ENCODE results near the gene NUDT1. TPM values are rescaled to one million over a fixed set of nuclear protein-coding genes. Genes with fewer than 3 reads are reported as not detected.
A peak's percentile ranks its signal among the peaks of the same experiment; 100 is the strongest.

NUDT1 gene
- 36.8 TPM for polyA plus RNA-seq (2013, experiment 1 of 2)
- 38.5 TPM for polyA plus RNA-seq (2013, experiment 2 of 2)

GRCh38 chr7:2241580-2242540 lies at the start of gene NUDT1, which contains the start of gene MRM2:
NUDT1 (plus strand) TSS chr7:2242226; CDS start chr7:2244575, 2,349 bp downstream.
MRM2 (minus strand) TSS chr7:2242205; CDS start chr7:2242169, 36 bp downstream.
- H3K4me1 ChIP-seq (ENCODE audit: control insufficient read depth, insufficient read depth, low read length, poor library complexity, severe bottlenecking) = peaks cover 17% of the 10 kb centered on the region
- H3K36me3 ChIP-seq (ENCODE audit: control insufficient read depth, insufficient read depth, low read length) = peaks cover 38% of the 10 kb centered on the region
- H3K27ac ChIP-seq (ENCODE audit: low read depth, low read length, severe bottlenecking) = peak within 1 kb of the TSS; percentile 49
- WGBS, 2 experiments (ENCODE audit: insufficient coverage in 2 of 2) = 0 to 1% methylated on average over 55 to 63 of the region's 81 CpGs
- H3K9me3 ChIP-seq (ENCODE audit: control insufficient read depth, low read length) = no peaks in the 10 kb centered on the region
- peak within 1 kb of the TSS; percentile 96 for H3K4me3 ChIP-seq (ENCODE audit: extremely low read depth, insufficient read depth, low read length, poor library complexity, severe bottlenecking)

- peaks cover 21% of the 10 kb centered on the region for H3K9me3 ChIP-seq (ENCODE audit: control insufficient read depth, low read length)
- no peak overlapping the region for H3K27ac ChIP-seq (ENCODE audit: low read depth, low read length, severe bottlenecking)
- 90 to 91% methylated on average over 13 to 17 of the region's 18 CpGs for WGBS, 2 experiments (ENCODE audit: insufficient coverage in 2 of 2)
- H3K4me3 ChIP-seq (ENCODE audit: extremely low read depth, insufficient read depth, low read length, poor library complexity, severe bottlenecking) = no peak overlapping the region
- no peaks in the 10 kb centered on the region for H3K4me1 ChIP-seq (ENCODE audit: control insufficient read depth, insufficient read depth, low read length, poor library complexity, severe bottlenecking)
- peaks cover 88% of the 10 kb centered on the region for H3K36me3 ChIP-seq (ENCODE audit: control insufficient read depth, insufficient read depth, low read length)
Observed at GRCh38 chr7:2192831-2193534, 49.0 kb upstream of the NUDT1 start.

DNA sequence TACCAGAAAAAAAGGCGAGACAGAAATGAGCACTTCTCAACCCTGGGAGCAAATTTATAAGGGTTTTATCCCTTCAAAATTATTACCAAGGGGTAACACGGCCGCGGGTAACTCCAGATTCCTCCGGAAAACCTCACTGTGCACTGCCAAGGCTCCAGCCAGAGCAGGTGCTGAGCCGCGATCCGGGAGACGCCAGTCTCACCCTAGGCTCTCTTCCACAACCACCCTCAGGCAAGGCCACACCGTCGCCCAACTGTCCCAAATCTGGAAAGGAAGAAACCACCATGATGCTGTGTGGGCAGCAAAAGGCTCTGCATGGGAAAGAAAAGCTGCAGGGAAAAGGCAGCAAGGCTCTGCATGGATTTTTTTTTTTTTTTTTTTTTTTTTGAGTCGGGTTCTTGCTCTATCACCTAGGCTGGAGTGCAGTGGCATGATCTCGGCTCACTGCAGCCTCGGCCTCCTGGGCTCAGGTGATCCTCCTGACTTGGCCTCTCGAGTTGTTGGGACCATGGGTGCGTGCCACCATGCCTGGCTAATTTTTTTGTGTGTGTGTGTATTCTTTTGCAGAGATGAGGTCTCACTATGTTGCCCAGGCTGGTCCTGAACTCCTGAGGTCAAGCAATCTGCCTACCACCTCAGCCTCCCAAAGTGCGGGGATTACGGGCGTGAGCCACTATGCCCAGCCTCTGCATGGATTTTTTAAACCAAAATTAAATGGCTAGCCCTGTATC lies 48.3 kb upstream of the NUDT1 start:
- peaks cover 14% of the 10 kb centered on the region for H3K9me3 ChIP-seq (ENCODE audit: control insufficient read depth, low read length)
- 82 to 83% methylated on average over 8 to 14 of the region's 19 CpGs for WGBS, 2 experiments (ENCODE audit: insufficient coverage in 2 of 2)
- H3K27ac ChIP-seq (ENCODE audit: low read depth, low read length, severe bottlenecking) = no peak overlapping the region
- H3K4me1 ChIP-seq (ENCODE audit: control insufficient read depth, insufficient read depth, low read length, poor library complexity, severe bottlenecking) = no peaks in the 10 kb centered on the region
- H3K4me3 ChIP-seq (ENCODE audit: extremely low read depth, insufficient read depth, low read length, poor library complexity, severe bottlenecking) = no peak overlapping the region
- peaks cover 85% of the 10 kb centered on the region for H3K36me3 ChIP-seq (ENCODE audit: control insufficient read depth, insufficient read depth, low read length)

- Histone ChIP-seq H3K36me3 (ENCODE audit: control insufficient read depth, insufficient read depth, low read length) (peaks cover 88% of the 10 kb centered on the region), H3K4me3 (ENCODE audit: extremely low read depth, insufficient read depth, low read length, poor library complexity, severe bottlenecking) (no peak overlapping the region)
- 96 to 100% methylated on average over 8 to 11 of the region's 13 CpGs for WGBS, 2 experiments (ENCODE audit: insufficient coverage in 2 of 2)
Observed at GRCh38 chr7:2195400-2196246, 46.4 kb upstream of the NUDT1 start.

DNA sequence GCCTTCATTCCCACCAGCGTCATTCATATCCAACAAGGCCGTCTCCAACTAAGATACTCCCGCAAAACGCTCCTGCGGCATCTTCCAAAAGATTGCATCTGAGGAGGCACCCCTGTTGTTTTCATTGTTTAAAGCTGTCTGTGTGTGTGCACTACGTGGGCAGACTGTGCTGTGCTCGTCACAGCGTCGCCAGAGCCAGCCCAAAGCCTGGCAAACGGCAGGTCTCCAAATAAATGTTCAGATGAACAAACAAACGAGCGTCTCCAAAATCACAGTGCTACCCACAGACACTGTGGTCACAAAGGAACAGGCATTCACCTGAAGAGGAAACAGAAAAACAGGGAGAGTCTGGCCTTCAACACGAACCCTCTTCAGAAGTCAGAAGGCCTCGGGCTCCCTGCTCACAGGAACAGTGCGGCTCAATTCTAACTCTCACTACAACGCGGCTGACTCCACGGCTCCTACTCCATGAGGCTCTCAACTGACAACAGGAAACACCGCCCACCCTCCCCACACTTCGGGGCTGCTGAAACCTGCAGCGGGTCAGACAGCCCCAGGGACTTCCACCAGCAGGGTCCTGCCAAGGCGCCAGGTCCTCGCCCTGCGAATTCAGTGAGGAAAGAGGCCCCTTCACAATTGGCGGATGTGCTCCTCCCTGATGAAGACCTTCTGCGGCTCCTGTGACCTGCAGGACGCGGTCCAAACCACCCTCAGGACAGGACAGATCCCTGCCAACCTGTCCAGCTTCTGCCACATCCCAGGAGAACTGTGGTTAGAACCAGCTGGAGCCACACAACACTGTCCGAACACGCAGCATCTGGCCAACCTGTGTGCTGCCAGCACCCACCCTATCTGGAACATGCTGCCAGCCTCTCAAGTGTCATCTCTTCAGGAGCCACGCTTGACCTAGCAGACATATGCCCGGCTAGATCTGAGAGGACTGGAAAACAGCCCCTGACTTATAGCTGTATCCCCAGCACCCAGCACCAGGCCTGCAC lies 45.3 kb upstream of the NUDT1 start:
- WGBS, 2 experiments (ENCODE audit: insufficient coverage in 2 of 2) = 92% methylated on average over 28 to 30 of the region's 32 CpGs

More at GRCh38 chr7:2195400-2196246, 46.4 kb upstream of the NUDT1 start:
- Histone ChIP-seq H3K27ac (ENCODE audit: low read depth, low read length, severe bottlenecking) (no peak overlapping the region), H3K4me1 (ENCODE audit: control insufficient read depth, insufficient read depth, low read length, poor library complexity, severe bottlenecking) (no peaks in the 10 kb centered on the region), H3K9me3 (ENCODE audit: control insufficient read depth, low read length) (peaks cover 7% of the 10 kb centered on the region)

GRCh38 chr7:2197436-2198155 lies 44.4 kb upstream of the NUDT1 start:
- Histone ChIP-seq H3K4me3 (ENCODE audit: extremely low read depth, insufficient read depth, low read length, poor library complexity, severe bottlenecking) (no peak overlapping the region), H3K36me3 (ENCODE audit: control insufficient read depth, insufficient read depth, low read length) (peaks cover 80% of the 10 kb centered on the region), H3K27ac (ENCODE audit: low read depth, low read length, severe bottlenecking) (no peak overlapping the region), H3K9me3 (ENCODE audit: control insufficient read depth, low read length) (peaks cover 7% of the 10 kb centered on the region), H3K4me1 (ENCODE audit: control insufficient read depth, insufficient read depth, low read length, poor library complexity, severe bottlenecking) (no peaks in the 10 kb centered on the region)
- WGBS, 2 experiments (ENCODE audit: insufficient coverage in 2 of 2) = 92 to 95% methylated on average over 15 of the region's 21 CpGs

More for the DNA sequence above, 45.3 kb upstream of the NUDT1 start:
- Histone ChIP-seq H3K4me3 (ENCODE audit: extremely low read depth, insufficient read depth, low read length, poor library complexity, severe bottlenecking) (no peak overlapping the region), H3K9me3 (ENCODE audit: control insufficient read depth, low read length) (peaks cover 7% of the 10 kb centered on the region), H3K4me1 (ENCODE audit: control insufficient read depth, insufficient read depth, low read length, poor library complexity, severe bottlenecking) (no peaks in the 10 kb centered on the region), H3K27ac (ENCODE audit: low read depth, low read length, severe bottlenecking) (no peak overlapping the region), H3K36me3 (ENCODE audit: control insufficient read depth, insufficient read depth, low read length) (peaks cover 86% of the 10 kb centered on the region)

DNA sequence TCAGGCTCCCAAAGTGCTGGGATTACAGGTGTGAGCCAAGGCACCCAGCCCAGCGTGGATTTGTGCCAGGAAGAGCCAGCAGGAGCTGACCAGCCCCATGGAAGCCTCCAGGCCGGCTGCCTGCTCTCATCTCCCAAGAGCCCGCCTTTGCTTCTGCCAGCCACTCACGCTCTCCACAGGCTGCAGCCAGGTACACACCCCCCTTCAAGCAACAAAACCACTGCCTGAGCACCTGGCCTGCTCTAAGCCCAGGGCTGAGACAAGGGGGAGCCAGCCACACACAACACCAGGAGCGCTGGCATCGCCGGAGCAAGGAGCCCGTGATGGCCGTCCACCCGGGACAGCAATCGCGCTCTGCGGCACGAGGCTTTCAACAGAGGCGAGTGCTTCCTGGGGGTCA lies 43.8 kb upstream of the NUDT1 start:
- Histone ChIP-seq H3K27ac (ENCODE audit: low read depth, low read length, severe bottlenecking) (no peak overlapping the region), H3K9me3 (ENCODE audit: control insufficient read depth, low read length) (peaks cover 7% of the 10 kb centered on the region), H3K4me3 (ENCODE audit: extremely low read depth, insufficient read depth, low read length, poor library complexity, severe bottlenecking) (no peak overlapping the region), H3K4me1 (ENCODE audit: control insufficient read depth, insufficient read depth, low read length, poor library complexity, severe bottlenecking) (no peaks in the 10 kb centered on the region), H3K36me3 (ENCODE audit: control insufficient read depth, insufficient read depth, low read length) (peaks cover 73% of the 10 kb centered on the region)
- WGBS, 2 experiments (ENCODE audit: insufficient coverage in 2 of 2) = 94 to 98% methylated on average over 13 to 15 of the region's 15 CpGs

GRCh38 chr7:2198760-2199159 lies 43.3 kb upstream of the NUDT1 start:
- 95 to 98% methylated on average over 10 of the region's 10 CpGs for WGBS, 2 experiments (ENCODE audit: insufficient coverage in 2 of 2)

More at GRCh38 chr7:2198760-2199159, 43.3 kb upstream of the NUDT1 start:
- H3K4me1 ChIP-seq (ENCODE audit: control insufficient read depth, insufficient read depth, low read length, poor library complexity, severe bottlenecking) = peaks cover 5% of the 10 kb centered on the region
- H3K36me3 ChIP-seq (ENCODE audit: control insufficient read depth, insufficient read depth, low read length) = peaks cover 68% of the 10 kb centered on the region
- H3K4me3 ChIP-seq (ENCODE audit: extremely low read depth, insufficient read depth, low read length, poor library complexity, severe bottlenecking) = no peak overlapping the region
- no peak overlapping the region for H3K27ac ChIP-seq (ENCODE audit: low read depth, low read length, severe bottlenecking)
- H3K9me3 ChIP-seq (ENCODE audit: control insufficient read depth, low read length) = peaks cover 7% of the 10 kb centered on the region
